Stomach (tissue), 9 donors: ENCODE data around the gene PI16. TPM values are rescaled to one million over a fixed set of nuclear protein-coding genes. Genes with fewer than 3 reads are reported as not detected.
"Not testable (repeated sequence)": the region's sequence is repeated elsewhere in the genome, so short reads cannot be mapped to it uniquely, and the experiment has no call there.

Source experiments
- DNase-seq, 2 donors: peaks; one replicate each; pipeline versions ENCODE4 v3.0.0 to v3.0.0-alpha.2; 2013 to 2019
- H3K27ac ChIP-seq, 5 donors: fragments of 200-600 bp in 4 of 5; sonication (generic) in 4 of 5; one replicate each; pipeline ENCODE4 v1.5.1; 2013 to 2019; ENCODE audit warnings: mild to moderate bottlenecking in 1 of 5, moderate library complexity in 1 of 5
- H3K27me3 ChIP-seq, 3 donors: fragments of 200-600 bp; sonication (generic); one replicate each; pipeline ENCODE4 v1.5.1; 2017 to 2019; ENCODE audit warnings: mixed run types in 1 of 3
- H3K36me3 ChIP-seq, 4 donors: fragments of 200-600 bp; sonication (generic); 1 replicate in 3 of 4; 2 replicates in 1 of 4; pipeline ENCODE4 v1.5.1; 2016 to 2019
- H3K4me1 ChIP-seq, 4 donors: fragments of 200-600 bp; sonication (generic); one replicate each; pipeline ENCODE4 v1.5.1; 2016 to 2019
- H3K4me3 ChIP-seq, 4 donors: fragments of 200-600 bp; sonication (generic) in 3 of 4; one replicate each; pipeline ENCODE4 v1.5.1; 2016 to 2019; ENCODE audit warnings: mild to moderate bottlenecking in 1 of 4
- H3K9me3 ChIP-seq, 4 donors: fragments of 200-600 bp; sonication (generic); one replicate each; pipeline ENCODE4 v1.5.1; 2016 to 2019
- CTCF ChIP-seq, 7 experiments: fragments of 450-650 bp in 4 of 7; fragments of 200-600 bp in 3 of 7; sonication (generic) in 3 of 7; IDR thresholded peaks; one replicate each; pipeline ENCODE4 v1.5.1; 2016 to 2019; ENCODE audit warnings: antibody characterized with exemption in 7 of 7, control low read depth in 2 of 7, mild to moderate bottlenecking in 1 of 7
- EP300 ChIP-seq: sonication (generic); formaldehyde crosslinking; IDR thresholded peaks from one replicate; pipeline ENCODE4 v1.6.1; 2017; ENCODE audit warnings: antibody characterized with exemption
- POLR2A ChIP-seq, 4 donors: fragments of 450-650 bp; IDR thresholded peaks; one replicate each; pipeline ENCODE4 v1.6.1; 2016; ENCODE audit warnings: antibody characterized with exemption in 4 of 4, control low read depth in 2 of 4, mild to moderate bottlenecking in 1 of 4, moderate library complexity in 1 of 4
- POLR2AphosphoS5 ChIP-seq, 3 donors: sonication (generic); formaldehyde crosslinking; IDR thresholded peaks; one replicate each; pipeline ENCODE4 v1.6.1; 2016; ENCODE audit warnings: antibody characterized with exemption in 3 of 3
- WGBS, 5 donors: extraction: QIAGEN DNeasy Blood & Tissue Kit in 3 of 5; methylation state at CpG; one replicate each; pipeline versions ENCODE4 v1.1.5 to v1.1.7; 2013 to 2018; 5-methylcytosine and 5-hydroxymethylcytosine counted together
- intact Hi-C: fragments of 100-400 bp; cut with DNase I; formaldehyde crosslinking; loops from one replicate; pipeline ENCODE4 v1.15.1; 2023; ENCODE audit warnings: low total_unique reads
- polyA plus RNA-seq, 3 donors: library from polyadenylated mRNA; stranded (reverse); fragments of 200-250 nt; gene quantifications; one replicate each; pipeline ENCODE4 v1.2.3, GENCODE V29; 2013
- total RNA-seq, 5 donors: library from RNA; depleted of rRNA; stranded (reverse); fragments of >200 nt; gene quantifications; one replicate each; pipeline versions ENCODE4 v1.1.0 to v1.2.3, GENCODE V29; 2014 to 2016
- donor health status: healthy with polysubstance abuse.
- donor health status: Bipolar disorder and iron deficiency.
- donor health status: healthy.

Gene PI16
- total and polyA plus RNA-seq, 8 donors: 1.2 to 21.3 (median 3.0) TPM; not detected in 2

GRCh38 chr6:36944650-36945049, 9.9 kb upstream of the PI16 start:
- no peak overlapping the region for H3K4me3 ChIP-seq
- TF ChIP-seq CTCF (IDR thresholded peaks at IDR 0.05): no peak
- TF ChIP-seq POLR2A (IDR thresholded peaks at IDR 0.05): no peak
- no peak for TF ChIP-seq POLR2AphosphoS5 (IDR thresholded peaks at IDR 0.05)
- no peak for TF ChIP-seq EP300
- no peak overlapping the region for H3K27ac ChIP-seq
- 37 to 60% (median 44%) methylated on average over 5 of the region's 5 CpGs for WGBS, 5 donors
- no peaks in the 10 kb centered on the region for H3K4me1 ChIP-seq
- no peak for DNase-seq
- H3K9me3 ChIP-seq: no peaks in the 10 kb centered on the region
- intact Hi-C loops: no loop called here
- peaks cover 0 to 4% (median 0%) of the 10 kb centered on the region in 3 donors for H3K27me3 ChIP-seq
- H3K36me3 ChIP-seq: no peaks in the 10 kb centered on the region

GRCh38 chr6:36945301-36945700, 9.2 kb upstream of the PI16 start:
- no peak for TF ChIP-seq POLR2AphosphoS5 (IDR thresholded peaks at IDR 0.05)
- TF ChIP-seq POLR2A (IDR thresholded peaks at IDR 0.05): no peak
- intact Hi-C loops: no loop called here
- no peaks in the 10 kb centered on the region for H3K36me3 ChIP-seq
- DNase-seq: no peak
- WGBS, 5 donors: 40 to 94% (median 91%) methylated on average over 4 of the region's 4 CpGs
- no peaks in the 10 kb centered on the region for H3K4me1 ChIP-seq
- no peak overlapping the region for H3K4me3 ChIP-seq
- H3K27me3 ChIP-seq: peaks cover 0 to 4% (median 0%) of the 10 kb centered on the region in 3 donors
- H3K27ac ChIP-seq: no peak overlapping the region
- H3K9me3 ChIP-seq: no peaks in the 10 kb centered on the region

GRCh38 chr6:36946526-36946925, 8.0 kb upstream of the PI16 start:
- Histone ChIP-seq H3K9me3 (no peaks in the 10 kb centered on the region), H3K27me3 (peaks cover 0 to 4% (median 0%) of the 10 kb centered on the region in 3 donors), H3K36me3 (no peaks in the 10 kb centered on the region), H3K4me3 (no peak overlapping the region), H3K27ac (no peak overlapping the region), H3K4me1 (no peaks in the 10 kb centered on the region)
- DNase-seq: no peak
- intact Hi-C loops: no loop called here
- no peak for TF ChIP-seq CTCF (IDR thresholded peaks at IDR 0.05)
- TF ChIP-seq POLR2AphosphoS5 (IDR thresholded peaks at IDR 0.05): no peak
- TF ChIP-seq POLR2A (IDR thresholded peaks at IDR 0.05): no peak
- TF ChIP-seq EP300: no peak
- 84 to 92% (median 87%) methylated on average over 4 of the region's 4 CpGs for WGBS, 5 donors

- no peak overlapping the region for H3K4me3 ChIP-seq
- WGBS, 5 donors: 68 to 71% (median 68%) methylated on average over 12 of the region's 12 CpGs
- H3K27me3 ChIP-seq: peaks cover 0 to 4% (median 0%) of the 10 kb centered on the region in 3 donors
- no peak overlapping the region for H3K27ac ChIP-seq
- H3K9me3 ChIP-seq: no peaks in the 10 kb centered on the region
- H3K4me1 ChIP-seq: no peaks in the 10 kb centered on the region
- no peaks in the 10 kb centered on the region for H3K36me3 ChIP-seq
- intact Hi-C loops: no loop called here
- no peak for DNase-seq
- TF ChIP-seq CTCF (IDR thresholded peaks at IDR 0.05) (no peak), EP300 (no peak), POLR2AphosphoS5 (IDR thresholded peaks at IDR 0.05) (no peak), POLR2A (IDR thresholded peaks at IDR 0.05) (no peak)
Measured at GRCh38 chr6:36947570-36948351, 6.8 kb upstream of the PI16 start.

- intact Hi-C loops, H3K9me3 ChIP-seq, H3K4me3 ChIP-seq, H3K27ac ChIP-seq, DNase-seq, H3K4me1 ChIP-seq, H3K36me3 ChIP-seq, H3K27me3 ChIP-seq: not testable (repeated sequence)
- 70 to 96% (median 90%) methylated on average over 9 of the region's 9 CpGs for WGBS, 5 donors
Measured at GRCh38 chr6:36949076-36949475, 5.5 kb upstream of the PI16 start.
